Thyroid gland (tissue), 4 donors: ENCODE data around the gene HECTD3. TPM values are rescaled to one million over a fixed set of nuclear protein-coding genes. Genes with fewer than 3 reads are reported as not detected.

Experiments
- total RNA-seq, 4 donors: library from RNA; depleted of rRNA; stranded (reverse); fragments of >200 nt; gene quantifications; one replicate each; pipeline ENCODE4 v1.2.3, GENCODE V29; 2016

The HECTD3 gene
- total RNA-seq, 4 donors from 2014 or later = 30.8 to 42.6 (median 38.1) TPM

Other genes starting within 250 kb of the HECTD3 start
- gene RPS8, start 235.8 kb downstream of the HECTD3 start, total RNA-seq = 1,000 to 10,000 TPM; 1,167 to 2,709 (median 1,595) TPM
- gene BEST4, start 223.2 kb downstream of the HECTD3 start, total RNA-seq = under 1 TPM in 2 of 4 donors, not detected in 2; 0.42 to 0.56 TPM
- gene PLK3, start 210.9 kb downstream of the HECTD3 start, total RNA-seq = 10 to 100 TPM in 3 of 4 donors, 1 to 10 TPM in 1; 7.4 to 18.4 (median 13.6) TPM
- gene DYNLT4, start 204.0 kb downstream of the HECTD3 start, total RNA-seq = 1 to 10 TPM in 1 of 4 donors, under 1 TPM in 1, not detected in 2; 0.67 to 1.0 TPM
- gene BTBD19, start 202.8 kb downstream of the HECTD3 start, total RNA-seq = 10 to 100 TPM in 2 of 4 donors, 1 to 10 TPM in 2; 7.3 to 14.9 (median 9.2) TPM
- 1 to 10 TPM in 1 of 4 donors, under 1 TPM in 3; 0.15 to 1.0 (median 0.52) TPM for gene PTCH2, start 168.1 kb downstream of the HECTD3 start, total RNA-seq
- 10 to 100 TPM; 16.9 to 21.3 (median 19.2) TPM for gene EIF2B3, start 24.7 kb downstream of the HECTD3 start, total RNA-seq
- gene UROD, start 930 bp upstream of the HECTD3 start, total RNA-seq = 100 to 1,000 TPM in 2 of 4 donors, 10 to 100 TPM in 2; 94.5 to 137 (median 99.3) TPM
- gene ZSWIM5, start 195.3 kb upstream of the HECTD3 start, total RNA-seq = 10 to 100 TPM in 3 of 4 donors, 1 to 10 TPM in 1; 6.3 to 15.4 (median 12.5) TPM